ENCODE data around the gene TASOR2.

TASOR2 gene

GRCh38 chr10:5683065-5683464, 1.6 kb upstream of the TASOR2 start:
- no peak for DNase-seq (ENCODE audit: extremely low read depth, insufficient read length)
- TF ChIP-seq CTCF (IDR thresholded peaks at IDR 0.05; ENCODE audit: insufficient read depth, low read length, poor library complexity, severe bottlenecking): no peak
- Histone ChIP-seq H3K36me3 (ENCODE audit: control insufficient read depth, insufficient read depth, low read length) (no peaks in the 10 kb centered on the region), H3K4me3 (replicated peaks; ENCODE audit: low read depth, low read length) (no peak overlapping the region), H3K27me3 (replicated peaks; ENCODE audit: control insufficient read depth, insufficient read depth, low read length) (no peaks in the 10 kb centered on the region; the same call in 1 of the 2 replicates)

DNA sequence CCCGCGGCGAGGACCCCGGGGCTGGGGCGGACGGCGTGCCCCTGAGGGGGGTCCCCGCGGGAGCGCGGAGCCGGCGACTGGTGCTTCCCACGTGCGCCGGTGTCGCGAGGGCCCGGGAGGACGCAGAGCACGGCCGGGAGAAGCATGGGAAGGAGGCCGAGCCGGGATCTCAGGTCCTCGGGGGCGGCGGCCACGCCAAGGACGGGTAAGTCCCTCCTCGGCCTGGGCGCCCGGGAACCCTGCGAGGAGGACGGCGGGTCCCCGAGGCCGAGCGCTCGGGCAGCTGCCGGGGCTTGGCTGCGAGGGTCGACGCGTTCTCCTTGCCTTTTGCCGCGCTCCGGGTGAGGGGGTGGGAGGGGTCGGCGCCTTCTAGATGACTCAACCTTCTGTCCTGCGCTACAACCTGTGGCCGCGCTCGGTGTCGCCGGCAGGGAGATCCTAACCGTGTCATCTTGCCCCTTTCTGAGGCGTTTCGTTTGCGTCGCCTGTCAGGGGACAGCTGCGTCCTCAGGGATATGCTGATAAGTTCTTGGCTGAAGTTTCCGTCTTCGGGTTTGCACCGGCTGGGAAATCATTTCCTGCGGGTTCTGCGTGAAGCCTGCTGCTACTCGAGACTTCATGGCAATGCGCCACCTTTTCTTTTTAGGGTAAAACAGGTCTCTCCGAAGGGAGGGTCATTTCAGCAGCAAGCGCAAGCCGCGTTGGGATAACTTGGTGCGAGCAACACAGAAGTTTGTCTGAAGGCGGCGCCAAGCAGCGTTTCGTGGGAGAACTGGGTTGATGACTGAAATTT, 529 bp downstream of the TASOR2 start:
- peak; percentile 83 for DNase-seq (ENCODE audit: extremely low read depth, insufficient read length)
- H3K4me3 ChIP-seq (replicated peaks; ENCODE audit: low read depth, low read length): peak overlapping the region; percentile 75
- no peaks in the 10 kb centered on the region; the same call in 1 of the 2 replicates for H3K36me3 ChIP-seq (ENCODE audit: control insufficient read depth, insufficient read depth, low read length)
- H3K27me3 ChIP-seq (replicated peaks; ENCODE audit: control insufficient read depth, insufficient read depth, low read length): no peaks in the 10 kb centered on the region
- TF ChIP-seq CTCF (IDR thresholded peaks at IDR 0.05; ENCODE audit: insufficient read depth, low read length, poor library complexity, severe bottlenecking): peak; percentile 54

DNA sequence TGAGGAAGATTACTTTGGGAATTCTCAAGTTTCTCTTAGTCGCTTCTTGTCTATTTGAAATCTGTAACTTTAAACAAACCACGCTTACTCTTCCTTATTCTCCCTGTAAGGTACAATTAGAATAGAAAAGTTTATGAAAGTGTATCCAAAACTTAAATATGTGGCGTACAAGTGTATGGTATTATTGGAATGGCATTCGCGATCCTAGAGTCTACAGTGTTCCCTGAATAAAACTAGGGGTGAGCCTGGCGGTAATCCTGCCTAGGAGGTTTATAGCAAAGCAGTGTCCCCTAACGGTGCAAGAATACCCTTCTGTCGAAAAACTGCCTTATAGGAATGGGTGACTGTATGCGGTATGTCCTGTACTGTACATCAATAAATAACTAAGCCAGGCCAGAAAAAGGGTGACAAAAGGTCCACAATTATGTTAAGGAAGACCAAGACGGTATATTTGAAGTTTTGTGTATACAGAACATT, 1.2 kb downstream of the TASOR2 start:
- Histone ChIP-seq H3K4me3 (replicated peaks; ENCODE audit: low read depth, low read length) (peak overlapping the region; percentile 75), H3K27me3 (replicated peaks; ENCODE audit: control insufficient read depth, insufficient read depth, low read length) (no peaks in the 10 kb centered on the region), H3K36me3 (ENCODE audit: control insufficient read depth, insufficient read depth, low read length) (no peaks in the 10 kb centered on the region; the same call in 1 of the 2 replicates)
- no peak for TF ChIP-seq CTCF (IDR thresholded peaks at IDR 0.05; ENCODE audit: insufficient read depth, low read length, poor library complexity, severe bottlenecking)
- DNase-seq (ENCODE audit: extremely low read depth, insufficient read length): no peak

GRCh38 chr10:5688587-5688986, 3.9 kb downstream of the TASOR2 start:
- H3K36me3 ChIP-seq (ENCODE audit: control insufficient read depth, insufficient read depth, low read length): no peaks in the 10 kb centered on the region; the same call in 1 of the 2 replicates
- TF ChIP-seq CTCF (IDR thresholded peaks at IDR 0.05; ENCODE audit: insufficient read depth, low read length, poor library complexity, severe bottlenecking): no peak
- DNase-seq (ENCODE audit: extremely low read depth, insufficient read length): no peak
- no peaks in the 10 kb centered on the region for H3K27me3 ChIP-seq (replicated peaks; ENCODE audit: control insufficient read depth, insufficient read depth, low read length)
- H3K4me3 ChIP-seq (replicated peaks; ENCODE audit: low read depth, low read length): no peak overlapping the region

DNA sequence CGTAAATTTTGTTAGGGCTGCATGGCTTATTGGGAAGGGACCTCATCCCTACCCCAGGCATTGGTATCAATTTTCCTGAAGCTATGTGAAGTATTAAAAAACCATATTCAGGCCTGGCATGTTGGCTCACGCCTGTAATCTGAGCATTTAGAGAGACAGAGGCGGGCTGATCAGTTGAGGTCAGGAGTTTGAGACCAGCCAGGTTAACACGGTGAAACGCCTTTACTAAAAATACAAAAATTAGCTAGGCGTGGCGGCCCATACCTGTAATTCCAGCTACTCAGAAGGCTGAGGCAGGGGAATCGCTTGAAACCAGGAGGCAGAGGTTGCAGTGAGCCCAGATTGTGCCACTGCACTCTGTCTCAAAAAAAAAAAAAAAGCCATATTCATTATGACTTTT, 7.1 kb downstream of the TASOR2 start:
- no peak for TF ChIP-seq CTCF (IDR thresholded peaks at IDR 0.05; ENCODE audit: insufficient read depth, low read length, poor library complexity, severe bottlenecking)
- no peaks in the 10 kb centered on the region for H3K27me3 ChIP-seq (replicated peaks; ENCODE audit: control insufficient read depth, insufficient read depth, low read length)
- H3K36me3 ChIP-seq (ENCODE audit: control insufficient read depth, insufficient read depth, low read length): no peaks in the 10 kb centered on the region; the same call in 1 of the 2 replicates
- no peak for DNase-seq (ENCODE audit: extremely low read depth, insufficient read length)
- H3K4me3 ChIP-seq (replicated peaks; ENCODE audit: low read depth, low read length): peak overlapping the region; percentile 58
